ENCODE measurements around the gene IFITM10.

Gene IFITM10

DNA sequence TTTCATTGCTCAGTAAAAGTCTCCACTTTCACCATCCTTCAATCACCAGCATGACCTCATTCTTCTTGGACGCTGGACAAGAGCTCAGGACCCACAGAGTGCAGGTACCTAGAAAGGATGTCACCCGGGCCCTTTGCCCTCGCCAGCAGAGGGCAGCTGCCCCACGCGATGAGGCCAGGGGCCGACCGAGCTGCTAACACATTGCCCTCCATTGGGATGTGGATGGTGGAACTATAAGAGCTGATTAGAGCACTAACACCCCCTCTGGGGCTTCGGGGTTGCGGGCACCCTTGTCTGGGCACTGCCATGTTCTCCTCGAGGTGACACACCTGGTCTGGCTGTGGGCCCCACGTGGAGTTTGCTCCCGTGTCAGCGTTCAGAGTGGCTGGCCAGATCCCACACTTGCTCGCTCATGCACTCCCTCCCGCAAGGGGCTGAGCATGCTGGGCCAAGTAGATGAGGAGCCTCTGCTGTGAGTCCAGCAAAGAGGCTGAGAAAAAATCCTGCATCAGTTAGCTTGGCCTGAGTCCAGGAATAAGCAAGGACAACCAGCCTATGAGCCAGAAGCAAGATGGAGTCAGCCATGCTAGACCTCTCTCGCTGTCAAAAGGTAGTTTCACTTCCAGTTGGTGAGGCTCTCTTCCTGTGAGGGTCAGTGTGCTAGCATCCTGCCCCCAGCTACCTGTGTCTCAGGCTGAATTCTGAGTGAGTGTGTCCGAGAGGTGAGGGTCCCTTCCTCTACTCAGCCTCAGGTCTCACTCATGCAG lies 43.6 kb downstream of the IFITM10 start:
- Histone ChIP-seq H3K4me3 (ENCODE audit: insufficient read length, low read depth) (no peak overlapping the region), H3K4me1 (ENCODE audit: insufficient read depth, insufficient read length) (no peaks in the 10 kb centered on the region), H3K36me3 (ENCODE audit: insufficient read depth, insufficient read length, low read length) (no peaks in the 10 kb centered on the region), H3K27me3 (ENCODE audit: insufficient read depth, insufficient read length) (no peaks in the 10 kb centered on the region), H3K9me3 (ENCODE audit: insufficient read depth, low read length) (peaks cover 10% of the 10 kb centered on the region; the same call in 1 of the 2 replicates), H3K9ac (ENCODE audit: insufficient read length, low read depth) (no peak overlapping the region)
- DNase-seq (ENCODE audit: low read depth, low spot score): no peak
- TF ChIP-seq SUZ12 (IDR thresholded peaks at IDR 0.05; ENCODE audit: extremely low read depth, insufficient read depth, insufficient read length): no peak
- no peak for TF ChIP-seq YY1 (IDR thresholded peaks at IDR 0.05; ENCODE audit: insufficient read depth, insufficient read length)
- TF ChIP-seq ZNF274 (IDR thresholded peaks at IDR 0.05; ENCODE audit: low read depth, low read length): no peak

- TF ChIP-seq YY1 (IDR thresholded peaks at IDR 0.05; ENCODE audit: insufficient read depth, insufficient read length) (no peak), ZNF274 (IDR thresholded peaks at IDR 0.05; ENCODE audit: low read depth, low read length) (no peak), SUZ12 (IDR thresholded peaks at IDR 0.05; ENCODE audit: extremely low read depth, insufficient read depth, insufficient read length) (no peak)
- peaks cover 15% of the 10 kb centered on the region; the same call in 1 of the 2 replicates for H3K9me3 ChIP-seq (ENCODE audit: insufficient read depth, low read length)
- H3K4me1 ChIP-seq (ENCODE audit: insufficient read depth, insufficient read length): no peaks in the 10 kb centered on the region
- no peaks in the 10 kb centered on the region for H3K27me3 ChIP-seq (ENCODE audit: insufficient read depth, insufficient read length)
- H3K9ac ChIP-seq (ENCODE audit: insufficient read length, low read depth): no peak overlapping the region
- H3K36me3 ChIP-seq (ENCODE audit: insufficient read depth, insufficient read length, low read length): no peaks in the 10 kb centered on the region
- DNase-seq (ENCODE audit: low read depth, low spot score): no peak
- no peak overlapping the region for H3K4me3 ChIP-seq (ENCODE audit: insufficient read length, low read depth)
Measured at GRCh38 chr11:1705126-1706052, 45.0 kb downstream of the IFITM10 start.

DNA sequence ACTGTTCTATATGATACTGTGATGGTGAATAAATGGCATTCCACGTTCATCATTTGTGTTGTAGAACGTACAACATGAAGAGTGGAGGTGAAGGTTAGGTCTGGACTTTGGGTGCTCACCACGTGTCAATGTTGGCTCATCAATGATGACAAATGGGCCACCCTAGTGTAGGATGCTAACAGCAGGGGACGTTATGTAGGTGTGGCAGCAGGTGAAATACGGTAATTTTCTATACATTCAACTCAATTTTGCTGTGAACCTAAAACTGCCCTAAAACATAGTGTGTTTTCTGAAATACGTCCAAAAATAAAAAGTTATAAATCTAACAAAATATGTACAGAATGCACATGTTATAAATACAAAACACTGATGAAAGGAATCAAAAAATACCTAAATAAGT lies 47.2 kb downstream of the IFITM10 start:
- Histone ChIP-seq H3K4me1 (ENCODE audit: insufficient read depth, insufficient read length) (no peaks in the 10 kb centered on the region), H3K9ac (ENCODE audit: insufficient read length, low read depth) (no peak overlapping the region), H3K4me3 (ENCODE audit: insufficient read length, low read depth) (no peak overlapping the region), H3K9me3 (ENCODE audit: insufficient read depth, low read length) (peaks cover 15% of the 10 kb centered on the region; the same call in 1 of the 2 replicates), H3K36me3 (ENCODE audit: insufficient read depth, insufficient read length, low read length) (no peaks in the 10 kb centered on the region), H3K27me3 (ENCODE audit: insufficient read depth, insufficient read length) (no peaks in the 10 kb centered on the region)
- DNase-seq (ENCODE audit: low read depth, low spot score): no peak
- TF ChIP-seq ZNF274 (IDR thresholded peaks at IDR 0.05; ENCODE audit: low read depth, low read length) (no peak), SUZ12 (IDR thresholded peaks at IDR 0.05; ENCODE audit: extremely low read depth, insufficient read depth, insufficient read length) (no peak), YY1 (IDR thresholded peaks at IDR 0.05; ENCODE audit: insufficient read depth, insufficient read length) (no peak)

GRCh38 chr11:1702506-1702905 lies 47.9 kb downstream of the IFITM10 start:
- H3K4me3 ChIP-seq (ENCODE audit: insufficient read length, low read depth): no peak overlapping the region
- no peaks in the 10 kb centered on the region for H3K27me3 ChIP-seq (ENCODE audit: insufficient read depth, insufficient read length)
- H3K9me3 ChIP-seq (ENCODE audit: insufficient read depth, low read length): peaks cover 15% of the 10 kb centered on the region; the same call in 1 of the 2 replicates
- H3K9ac ChIP-seq (ENCODE audit: insufficient read length, low read depth): no peak overlapping the region
- no peak for DNase-seq (ENCODE audit: low read depth, low spot score)
- H3K36me3 ChIP-seq (ENCODE audit: insufficient read depth, insufficient read length, low read length): no peaks in the 10 kb centered on the region
- no peak for TF ChIP-seq YY1 (IDR thresholded peaks at IDR 0.05; ENCODE audit: insufficient read depth, insufficient read length)
- no peak for TF ChIP-seq ZNF274 (IDR thresholded peaks at IDR 0.05; ENCODE audit: low read depth, low read length)
- TF ChIP-seq SUZ12 (IDR thresholded peaks at IDR 0.05; ENCODE audit: extremely low read depth, insufficient read depth, insufficient read length): no peak
- H3K4me1 ChIP-seq (ENCODE audit: insufficient read depth, insufficient read length): no peaks in the 10 kb centered on the region

GRCh38 chr11:1701091-1701807 lies 49.1 kb downstream of the IFITM10 start:
- Histone ChIP-seq H3K4me1 (ENCODE audit: insufficient read depth, insufficient read length) (no peaks in the 10 kb centered on the region), H3K4me3 (ENCODE audit: insufficient read length, low read depth) (no peak overlapping the region), H3K27me3 (ENCODE audit: insufficient read depth, insufficient read length) (peaks cover 3% of the 10 kb centered on the region), H3K36me3 (ENCODE audit: insufficient read depth, insufficient read length, low read length) (no peaks in the 10 kb centered on the region), H3K9ac (ENCODE audit: insufficient read length, low read depth) (no peak overlapping the region), H3K9me3 (ENCODE audit: insufficient read depth, low read length) (peaks cover 9% of the 10 kb centered on the region; the same call in 1 of the 2 replicates)
- no peak for DNase-seq (ENCODE audit: low read depth, low spot score)
- TF ChIP-seq YY1 (IDR thresholded peaks at IDR 0.05; ENCODE audit: insufficient read depth, insufficient read length) (no peak), ZNF274 (IDR thresholded peaks at IDR 0.05; ENCODE audit: low read depth, low read length) (no peak), SUZ12 (IDR thresholded peaks at IDR 0.05; ENCODE audit: extremely low read depth, insufficient read depth, insufficient read length) (no peak)

- Histone ChIP-seq H3K4me3 (ENCODE audit: insufficient read length, low read depth) (no peak overlapping the region), H3K9me3 (ENCODE audit: insufficient read depth, low read length) (peaks cover 17% of the 10 kb centered on the region; the same call in 1 of the 2 replicates), H3K36me3 (ENCODE audit: insufficient read depth, insufficient read length, low read length) (no peaks in the 10 kb centered on the region), H3K9ac (ENCODE audit: insufficient read length, low read depth) (no peak overlapping the region), H3K27me3 (ENCODE audit: insufficient read depth, insufficient read length) (peaks cover 8% of the 10 kb centered on the region), H3K4me1 (ENCODE audit: insufficient read depth, insufficient read length) (no peaks in the 10 kb centered on the region)
- no peak for DNase-seq (ENCODE audit: low read depth, low spot score)
- no peak for TF ChIP-seq YY1 (IDR thresholded peaks at IDR 0.05; ENCODE audit: insufficient read depth, insufficient read length)
- TF ChIP-seq SUZ12 (IDR thresholded peaks at IDR 0.05; ENCODE audit: extremely low read depth, insufficient read depth, insufficient read length): no peak
- TF ChIP-seq ZNF274 (IDR thresholded peaks at IDR 0.05; ENCODE audit: low read depth, low read length): no peak
Measured at GRCh38 chr11:1699771-1700170, 50.6 kb downstream of the IFITM10 start.
